NT2/D1 (cell line): ENCODE results near the gene SMARCB1.

ENCODE experiments used
- YY1 ChIP-seq: IDR thresholded peaks from 2 replicates; pipeline ENCODE4 v1.6.1; 2011; ENCODE audit not compliant: insufficient read length, insufficient read depth
- ZNF274 ChIP-seq: IDR thresholded peaks from 2 replicates; pipeline ENCODE4 v1.6.1; 2011; ENCODE audit warnings: mild to moderate bottlenecking, low read depth, low read length

DNA sequence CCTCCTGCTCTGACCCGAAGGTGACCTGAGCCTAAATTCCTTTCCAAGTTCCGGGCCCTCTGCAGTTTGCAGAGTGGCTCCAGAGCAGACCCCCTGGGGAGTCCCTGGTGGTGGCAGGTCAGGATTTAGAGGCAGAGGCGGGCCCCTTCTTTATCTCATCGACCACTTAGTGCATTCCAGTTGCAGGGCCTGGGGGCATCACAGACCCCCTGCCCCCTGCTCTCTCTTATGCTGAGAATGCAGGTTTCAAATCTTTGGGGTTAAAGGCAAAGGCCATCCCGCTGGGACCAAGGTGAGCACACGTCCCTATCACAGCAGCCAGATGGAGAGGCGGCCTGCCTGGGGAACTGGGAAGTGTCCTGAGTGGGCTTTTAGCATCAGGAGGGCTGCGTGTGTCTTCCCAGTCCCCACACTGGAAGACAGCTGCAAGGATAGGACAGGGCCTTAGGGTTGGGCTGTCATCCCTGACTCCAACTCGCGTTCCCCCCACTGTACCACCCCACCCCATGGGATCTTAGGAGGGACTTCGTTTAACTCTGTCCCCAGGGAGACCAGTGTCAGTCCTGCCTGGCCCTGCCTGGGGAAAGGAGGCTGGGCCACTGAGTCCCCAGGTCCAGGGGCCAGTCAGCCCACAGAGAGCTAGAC lies 40.7 kb downstream of the SMARCB1 start:
- no peak for TF ChIP-seq ZNF274
- no peak for TF ChIP-seq YY1
